ENCODE measurements around the gene MYO9A. TPM values are rescaled to one million over a fixed set of nuclear protein-coding genes. Genes with fewer than 3 reads are reported as not detected.
"Not testable (repeated sequence)": the region's sequence is repeated elsewhere in the genome, so short reads cannot be mapped to it uniquely, and the experiment has no call there.

Gene MYO9A
- polyA plus RNA-seq, 6 donors from 2014 or later = 10.8 to 26.7 (median 14.1) TPM

- H3K27ac Mint-ChIP-seq = no peak overlapping the region
- DNase-seq (no peak), ATAC-seq (ENCODE audit: low read depth in 2 of 2) (no peak)
- H3K4me3 Mint-ChIP-seq = no peak overlapping the region
- H3K27me3 Mint-ChIP-seq = no peaks in the 10 kb centered on the region
- no peaks in the 10 kb centered on the region for H3K9me3 Mint-ChIP-seq
- H3K36me3 Mint-ChIP-seq = no peaks in the 10 kb centered on the region
- H3K4me1 Mint-ChIP-seq = no peaks in the 10 kb centered on the region
Observed at GRCh38 chr15:72127724-72128322, 9.9 kb upstream of the MYO9A start.

DNA sequence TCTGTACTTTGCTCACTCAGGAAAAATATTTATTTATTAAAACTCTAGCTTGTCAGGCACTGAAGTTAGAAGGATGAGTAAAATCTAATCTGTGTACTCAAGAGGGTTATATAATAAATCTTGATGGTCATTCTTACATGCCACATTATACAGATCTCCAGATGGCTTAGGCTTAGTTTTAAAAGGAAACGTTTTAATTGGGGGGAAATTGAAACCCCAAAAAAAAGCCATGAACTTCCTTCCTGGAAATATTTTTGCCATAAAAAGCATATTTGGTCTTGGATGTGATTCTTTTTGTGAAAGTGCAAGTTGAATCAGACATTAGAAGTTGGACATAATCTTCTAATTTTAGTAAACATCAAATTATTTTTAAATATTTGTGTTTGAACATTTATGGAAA is 6.3 kb upstream of the MYO9A start:
- DNase-seq (no peak), ATAC-seq (ENCODE audit: low read depth in 2 of 2) (no peak)
- H3K9me3 Mint-ChIP-seq = no peaks in the 10 kb centered on the region
- no peak overlapping the region for H3K27ac Mint-ChIP-seq
- H3K4me1 Mint-ChIP-seq = peaks cover 1 to 5% (median 1%) of the 10 kb centered on the region in 3 donors
- H3K36me3 Mint-ChIP-seq = no peaks in the 10 kb centered on the region
- no peaks in the 10 kb centered on the region for H3K27me3 Mint-ChIP-seq
- no peak overlapping the region for H3K4me3 Mint-ChIP-seq

DNA sequence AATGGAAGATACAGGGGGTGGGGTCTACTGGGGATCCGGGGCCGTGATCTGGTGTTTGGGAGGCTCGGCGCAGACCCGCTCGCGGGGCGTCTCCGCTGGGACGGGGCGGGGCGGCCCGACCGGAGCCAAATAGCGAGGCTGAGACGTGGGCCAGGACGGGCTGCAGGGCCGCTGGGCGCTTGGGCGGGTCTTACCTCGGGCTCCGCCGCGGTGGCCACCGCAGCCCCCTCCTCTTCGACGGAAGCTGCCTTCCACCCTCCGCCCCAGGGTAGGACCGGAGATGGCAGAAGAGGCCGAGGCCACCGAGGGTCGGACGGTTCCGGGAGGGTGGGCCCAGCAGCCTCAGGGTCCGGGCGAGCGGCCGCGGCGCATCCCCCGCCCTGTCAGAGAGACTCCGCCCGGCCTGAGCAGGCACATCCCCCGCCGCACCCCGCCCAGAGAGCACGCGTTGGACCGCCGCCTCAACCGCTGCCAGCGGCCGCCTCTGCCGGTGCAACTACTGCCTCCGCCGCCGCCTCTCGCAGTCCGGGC is 399 bp downstream of the MYO9A start:
- Mint-ChIP-seq H3K4me1 (peaks cover 28 to 41% (median 36%) of the 10 kb centered on the region in 3 donors), H3K27me3 (no peaks in the 10 kb centered on the region), H3K4me3 (peak overlapping the region; percentile 96 to 100 (median 98))

DNA sequence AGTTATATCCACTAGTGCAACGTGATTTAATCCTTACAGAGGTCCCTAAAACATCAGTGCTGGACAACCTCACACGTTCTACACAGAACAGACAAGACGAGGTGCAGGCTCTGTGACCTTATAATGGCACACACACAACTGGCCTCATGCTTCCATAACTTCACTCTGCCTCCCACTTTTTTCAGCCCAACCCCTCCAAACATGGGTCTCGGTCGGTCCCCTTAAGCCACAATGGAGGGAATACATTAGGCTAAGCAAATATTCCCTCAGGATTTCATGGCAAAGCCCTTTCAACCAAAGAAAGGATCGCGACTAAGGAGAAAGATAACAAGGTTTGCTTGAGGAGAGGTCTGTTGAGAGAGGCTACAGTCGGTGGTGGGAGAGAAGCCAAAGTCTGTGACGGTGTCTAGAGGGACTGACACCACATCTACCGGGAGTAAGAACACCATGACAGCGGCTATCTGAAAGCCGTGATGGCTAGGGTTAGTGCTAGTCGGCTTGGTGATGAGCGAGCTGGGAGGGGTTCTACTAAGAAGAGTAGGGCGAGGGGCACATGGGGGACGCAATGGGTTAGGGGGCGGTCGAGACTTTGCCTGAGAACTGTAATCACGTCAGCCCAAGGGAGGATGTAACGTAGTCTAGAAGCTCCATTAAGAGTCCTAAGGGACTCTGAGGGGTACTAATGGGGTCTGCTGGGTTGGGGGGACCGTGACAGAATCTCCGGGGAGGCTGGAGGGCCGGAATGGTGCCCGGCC is 1.0 kb downstream of the MYO9A start:
- Mint-ChIP-seq H3K36me3 (no peaks in the 10 kb centered on the region), H3K4me1 (peaks cover 28 to 41% (median 36%) of the 10 kb centered on the region in 3 donors), H3K27ac (peak overlapping the region; percentile 51 to 98 (median 96)), H3K4me3 (peak overlapping the region; percentile 96 to 100 (median 98)), H3K27me3 (no peaks in the 10 kb centered on the region), H3K9me3 (no peaks in the 10 kb centered on the region)
- ATAC-seq (ENCODE audit: low read depth in 2 of 2) (peak; percentile 3 to 6), DNase-seq (no peak)

More for the DNA sequence above, 399 bp downstream of the MYO9A start:
- no peaks in the 10 kb centered on the region for H3K36me3 Mint-ChIP-seq
- H3K9me3 Mint-ChIP-seq = no peaks in the 10 kb centered on the region
- ATAC-seq (ENCODE audit: low read depth in 2 of 2) (peak; percentile 54 to 60), DNase-seq (peak; percentile 73)
- peak overlapping the region; percentile 51 to 99 (median 96) for H3K27ac Mint-ChIP-seq

DNA sequence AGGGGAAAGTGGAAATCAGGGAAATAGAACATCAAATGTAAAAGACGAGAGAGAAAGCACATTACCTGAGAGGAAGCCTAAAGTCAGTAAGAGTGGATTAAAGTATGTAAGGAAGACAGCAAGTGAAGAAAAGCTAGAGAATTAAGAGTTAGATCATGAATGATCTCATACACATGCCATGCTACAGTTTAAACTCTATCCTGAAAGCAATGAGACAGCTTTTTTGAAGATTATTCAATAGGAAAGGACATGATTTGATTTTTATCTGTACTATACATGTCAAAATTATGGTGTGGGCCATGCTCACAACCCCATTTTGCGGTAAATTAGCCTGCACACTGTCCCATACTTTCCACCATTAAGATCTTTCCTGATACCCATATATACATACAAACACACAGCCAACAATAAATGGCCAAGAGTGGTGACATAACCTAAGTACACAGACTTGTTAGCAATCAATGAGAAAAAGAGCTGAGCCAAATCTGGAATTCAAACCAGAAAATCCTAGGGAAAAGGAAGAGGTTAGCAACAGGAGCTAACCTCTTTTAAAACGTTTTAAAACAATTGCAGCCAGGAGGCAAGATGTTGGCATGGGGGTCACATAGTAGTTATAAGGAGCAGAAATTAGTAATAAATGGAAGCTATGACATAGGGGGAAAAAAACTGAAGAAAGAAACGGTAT is 4.5 kb downstream of the MYO9A start:
- Mint-ChIP-seq H3K27ac (peak overlapping the region in 2 of 6 donors; percentile 1 to 10), H3K27me3 (no peaks in the 10 kb centered on the region), H3K4me1 (peaks cover 19 to 32% (median 27%) of the 10 kb centered on the region in 3 donors), H3K4me3 (peak overlapping the region in 1 of 8 donors; percentile 31), H3K36me3 (no peaks in the 10 kb centered on the region), H3K9me3 (no peaks in the 10 kb centered on the region)
- DNase-seq (no peak), ATAC-seq (ENCODE audit: low read depth in 2 of 2) (no peak)

DNA sequence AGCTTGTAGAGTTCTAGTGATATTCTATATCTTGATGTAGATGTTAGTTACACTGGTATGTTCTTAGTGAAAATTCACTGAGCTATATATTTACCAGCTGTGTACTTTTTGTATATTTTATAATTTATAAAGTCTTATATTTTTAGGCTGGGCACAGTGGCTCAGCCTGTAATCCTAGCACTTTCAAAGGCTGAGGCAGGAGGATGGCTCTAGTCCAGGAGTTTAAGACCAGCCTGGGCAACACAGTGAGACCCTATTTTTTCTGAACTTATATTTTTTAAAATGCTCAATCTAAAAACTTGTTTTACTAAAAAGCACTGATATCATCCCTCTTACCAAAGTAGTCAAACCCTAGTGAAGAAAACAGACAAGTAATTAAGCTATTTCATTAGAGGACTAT is 5.1 kb downstream of the MYO9A start:
- no peak for DNase-seq
- no peaks in the 10 kb centered on the region for H3K36me3 Mint-ChIP-seq
- H3K27ac Mint-ChIP-seq = no peak overlapping the region
- ATAC-seq (ENCODE audit: low read depth in 2 of 2) = no peak
- no peaks in the 10 kb centered on the region for H3K9me3 Mint-ChIP-seq
- no peaks in the 10 kb centered on the region for H3K27me3 Mint-ChIP-seq
- H3K4me3 Mint-ChIP-seq = peak overlapping the region in 1 of 8 donors; percentile 31
- H3K4me1 Mint-ChIP-seq = peaks cover 22 to 31% (median 24%) of the 10 kb centered on the region in 3 donors

DNA sequence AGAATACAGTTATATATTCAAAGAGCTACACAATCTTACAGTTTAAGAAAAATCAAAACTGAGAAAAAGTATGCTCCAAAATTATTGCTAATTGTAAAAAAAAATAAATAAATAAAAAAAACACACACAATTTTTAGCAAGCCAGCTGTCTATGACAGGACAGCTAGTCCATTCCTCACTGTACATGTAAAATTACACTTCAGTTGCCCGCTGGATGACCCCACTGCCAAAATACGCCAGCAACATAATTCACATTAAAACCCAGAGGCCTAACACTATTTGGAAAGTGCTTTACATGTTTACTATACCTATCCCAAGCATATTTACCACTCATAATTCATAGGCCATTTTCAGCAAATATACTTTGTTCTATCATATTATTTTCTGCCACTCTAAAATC is 5.8 kb downstream of the MYO9A start:
- H3K27me3 Mint-ChIP-seq = no peaks in the 10 kb centered on the region
- no peaks in the 10 kb centered on the region for H3K36me3 Mint-ChIP-seq
- H3K27ac Mint-ChIP-seq = peak overlapping the region in 3 of 6 donors; percentile 21 to 45 (median 24)
- no peak for ATAC-seq (ENCODE audit: low read depth in 2 of 2)
- H3K4me3 Mint-ChIP-seq = no peak overlapping the region
- no peaks in the 10 kb centered on the region for H3K9me3 Mint-ChIP-seq
- no peak for DNase-seq
- peaks cover 21 to 30% (median 22%) of the 10 kb centered on the region in 3 donors for H3K4me1 Mint-ChIP-seq

- no peaks in the 10 kb centered on the region for H3K9me3 Mint-ChIP-seq
- no peak overlapping the region for H3K27ac Mint-ChIP-seq
- peaks cover 8 to 20% (median 13%) of the 10 kb centered on the region in 3 donors for H3K4me1 Mint-ChIP-seq
- no peak overlapping the region for H3K4me3 Mint-ChIP-seq
- no peaks in the 10 kb centered on the region for H3K36me3 Mint-ChIP-seq
- no peak for ATAC-seq (ENCODE audit: low read depth in 2 of 2)
- DNase-seq = no peak
- no peaks in the 10 kb centered on the region for H3K27me3 Mint-ChIP-seq
Observed at GRCh38 chr15:72110355-72110754, 7.6 kb downstream of the MYO9A start.

DNA sequence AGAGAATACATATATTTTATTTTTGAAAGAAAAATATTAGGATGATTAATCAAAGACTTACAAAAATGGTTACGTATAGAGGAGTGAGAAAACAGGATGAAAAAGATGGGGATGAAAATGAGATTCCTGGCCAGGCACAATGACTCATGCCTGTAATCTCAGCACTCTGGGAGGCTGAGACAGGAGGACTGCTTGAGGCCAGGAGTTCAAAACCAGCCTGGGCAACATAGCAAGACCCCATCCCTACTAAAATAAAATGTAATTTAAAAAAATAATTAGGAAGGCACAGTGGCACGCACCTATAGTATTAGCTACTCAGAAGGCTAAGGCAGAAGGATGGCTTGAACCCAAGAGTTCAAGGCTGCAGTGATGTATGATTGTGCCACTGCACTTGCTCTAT is 11.9 kb downstream of the MYO9A start:
- ATAC-seq (ENCODE audit: low read depth in 2 of 2) (no peak), DNase-seq (no peak)
- H3K4me1 Mint-ChIP-seq = peaks cover 14 to 25% (median 24%) of the 10 kb centered on the region in 3 donors
- H3K27ac Mint-ChIP-seq = peak overlapping the region in 1 of 6 donors; percentile 38
- no peaks in the 10 kb centered on the region for H3K27me3 Mint-ChIP-seq
- H3K9me3 Mint-ChIP-seq = no peaks in the 10 kb centered on the region
- no peak overlapping the region for H3K4me3 Mint-ChIP-seq
- no peaks in the 10 kb centered on the region for H3K36me3 Mint-ChIP-seq

GRCh38 chr15:72105111-72105510 is 12.8 kb downstream of the MYO9A start:
- DNase-seq (no peak), ATAC-seq (ENCODE audit: low read depth in 2 of 2) (no peak)
- no peaks in the 10 kb centered on the region for H3K27me3 Mint-ChIP-seq
- no peaks in the 10 kb centered on the region for H3K36me3 Mint-ChIP-seq
- no peak overlapping the region for H3K4me3 Mint-ChIP-seq
- no peaks in the 10 kb centered on the region for H3K9me3 Mint-ChIP-seq
- peaks cover 11 to 25% (median 24%) of the 10 kb centered on the region in 3 donors for H3K4me1 Mint-ChIP-seq
- no peak overlapping the region for H3K27ac Mint-ChIP-seq

DNA sequence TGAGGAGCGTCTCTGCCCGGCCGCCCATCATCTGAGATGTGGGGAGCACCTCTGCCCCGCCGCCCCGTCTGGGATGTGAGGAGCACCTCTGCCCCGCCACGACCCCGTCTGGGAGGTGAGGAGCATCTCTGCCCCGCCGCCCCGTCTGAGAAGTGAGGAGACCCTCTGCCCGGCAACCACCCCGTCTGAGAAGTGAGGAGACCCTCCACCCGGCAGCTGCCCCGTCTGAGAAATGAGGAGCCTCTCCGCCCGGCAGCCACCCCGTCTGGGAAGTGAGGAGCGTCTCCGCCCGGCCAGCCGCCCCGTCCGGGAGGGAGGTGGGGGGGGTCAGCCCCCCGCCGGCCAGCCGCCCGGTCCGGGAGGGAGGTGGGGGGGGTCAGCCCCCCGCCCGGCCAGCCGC is 17.4 kb downstream of the MYO9A start:
- H3K27ac Mint-ChIP-seq; H3K27me3 Mint-ChIP-seq; ATAC-seq (ENCODE audit: low read depth in 2 of 2): not testable (repeated sequence)

DNA sequence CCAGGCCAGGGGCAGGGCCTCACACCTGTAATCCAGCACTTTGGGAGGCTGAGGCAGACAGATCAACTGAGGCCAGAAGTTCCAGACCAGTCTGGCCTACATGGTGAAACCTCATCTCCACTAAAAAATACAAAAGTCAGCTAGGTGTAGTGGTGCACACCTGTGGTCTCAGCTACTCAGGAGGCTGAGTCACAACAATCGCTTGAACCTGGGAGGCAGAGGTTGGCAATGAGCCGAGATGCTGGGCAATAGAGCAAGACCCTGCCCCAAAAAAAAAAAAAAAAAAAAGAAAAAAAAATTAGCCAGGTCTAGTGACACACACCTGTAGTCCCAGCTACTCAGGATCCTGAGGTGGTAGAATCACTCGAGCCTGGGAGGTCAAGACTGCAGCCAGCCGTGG is 18.8 kb downstream of the MYO9A start:
- Mint-ChIP-seq H3K27me3 (no peaks in the 10 kb centered on the region), H3K4me3 (no peak overlapping the region), H3K27ac (no peak overlapping the region), H3K36me3 (peaks cover 0 to 8% of the 10 kb centered on the region in 2 donors), H3K4me1 (peaks cover 11 to 21% (median 16%) of the 10 kb centered on the region in 3 donors), H3K9me3 (no peaks in the 10 kb centered on the region)
- no peak for DNase-seq
- no peak for ATAC-seq (ENCODE audit: low read depth in 2 of 2)

More for the DNA sequence above, 17.4 kb downstream of the MYO9A start:
- H3K4me1 Mint-ChIP-seq = peaks cover 11 to 28% (median 24%) of the 10 kb centered on the region in 3 donors
- H3K4me3 Mint-ChIP-seq, H3K36me3 Mint-ChIP-seq, DNase-seq, H3K9me3 Mint-ChIP-seq: not testable (repeated sequence)

DNA sequence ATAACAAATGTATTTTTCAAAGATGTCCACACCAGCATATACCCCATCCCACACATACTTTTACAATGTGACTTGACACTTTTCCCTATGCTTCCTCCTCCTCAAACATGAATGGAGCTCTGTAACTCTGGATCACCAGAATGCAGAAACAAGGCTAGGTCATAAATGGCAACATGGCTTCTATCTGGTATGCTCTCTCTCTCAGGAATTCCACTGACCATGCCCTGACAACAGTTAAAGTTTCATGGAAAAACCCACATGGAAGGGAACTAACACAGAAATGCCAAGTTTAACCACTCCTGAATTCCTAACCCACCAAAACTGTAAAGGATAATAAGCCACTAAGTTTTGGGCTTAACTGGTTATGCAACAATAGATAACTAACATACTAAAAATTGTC is 19.9 kb downstream of the MYO9A start:
- DNase-seq (no peak), ATAC-seq (ENCODE audit: low read depth in 2 of 2) (no peak)
- Mint-ChIP-seq H3K4me1 (peaks cover under 1 to 11% (median 6%) of the 10 kb centered on the region in 3 donors), H3K27ac (no peak overlapping the region), H3K36me3 (peaks cover 0 to 8% of the 10 kb centered on the region in 2 donors), H3K4me3 (no peak overlapping the region), H3K9me3 (no peaks in the 10 kb centered on the region), H3K27me3 (no peaks in the 10 kb centered on the region)

Data from naive B cell (primary cell).